CD4-positive, CD25-positive, alpha-beta regulatory T cell (primary cell): ENCODE measurements around the gene HYDIN. TPM values are rescaled to one million over a fixed set of nuclear protein-coding genes. Genes with fewer than 3 reads are reported as not detected.
"Not testable (repeated sequence)": the region's sequence is repeated elsewhere in the genome, so short reads cannot be mapped to it uniquely, and the experiment has no call there.

Experiments
- ATAC-seq, 2 donors: fragments of 150-1000 bp; cut with Tn5 transposase; one replicate each; pipeline ENCODE4 v1.10.0; 2021; ENCODE audit warnings: low read depth in 2 of 2, moderate number of reproducible peaks in 2 of 2, moderate library complexity in 1 of 2
- DNase-seq, 3 donors: peaks; one replicate each; pipeline versions ENCODE4 v3.0.0 to v3.0.0-alpha.2; 2012 to 2022; ENCODE audit warnings: mixed read lengths in 1 of 3
- H3K27ac ChIP-seq: one replicate; pipeline ENCODE4 v1.7.0; 2013; ENCODE audit warnings: mild to moderate bottlenecking, low read length; ENCODE audit not compliant: insufficient read depth, poor library complexity, severe bottlenecking
- H3K27me3 ChIP-seq: one replicate; pipeline ENCODE4 v1.7.0; 2013; ENCODE audit warnings: low read length; ENCODE audit not compliant: control insufficient read depth, insufficient read depth
- H3K36me3 ChIP-seq: one replicate; pipeline ENCODE4 v1.7.0; 2013; ENCODE audit warnings: mild to moderate bottlenecking, low read length, moderate library complexity; ENCODE audit not compliant: control insufficient read depth, insufficient read depth
- H3K4me1 ChIP-seq: 2 replicates; pipeline ENCODE4 v1.7.0; 2013; ENCODE audit warnings: mild to moderate bottlenecking, low read length; ENCODE audit not compliant: insufficient read depth, control insufficient read depth, poor library complexity, severe bottlenecking
- H3K4me3 ChIP-seq: one replicate; pipeline ENCODE4 v1.7.0; 2013; ENCODE audit warnings: low read depth, mild to moderate bottlenecking, low read length, moderate library complexity
- H3K9me3 ChIP-seq, 2 experiments: 1 replicate in 1 of 2; 2 replicates in 1 of 2; pipeline ENCODE4 v1.7.0; 2013; ENCODE audit warnings: low read length in 2 of 2, mild to moderate bottlenecking in 1 of 2, moderate library complexity in 1 of 2; ENCODE audit not compliant: control insufficient read depth in 2 of 2
- H3K27ac Mint-ChIP-seq, 3 donors: one replicate each; pipeline ENCODE4 v1.8.0; 2020 to 2022; ENCODE audit warnings: mild to moderate bottlenecking in 3 of 3, mixed read lengths in 3 of 3, moderate library complexity in 2 of 3
- H3K27me3 Mint-ChIP-seq: one replicate; pipeline ENCODE4 v1.8.0; 2022; ENCODE audit warnings: mild to moderate bottlenecking, mixed read lengths
- H3K36me3 Mint-ChIP-seq: one replicate; pipeline ENCODE4 v1.8.0; 2020; ENCODE audit warnings: mixed read lengths
- H3K4me1 Mint-ChIP-seq, 4 donors: one replicate each; pipeline ENCODE4 v1.8.0; 2020 to 2022; ENCODE audit warnings: mixed read lengths in 4 of 4, mild to moderate bottlenecking in 1 of 4
- H3K4me3 Mint-ChIP-seq, 4 donors: one replicate each; pipeline ENCODE4 v1.8.0; 2020 to 2022; ENCODE audit warnings: mild to moderate bottlenecking in 4 of 4, mixed read lengths in 4 of 4, moderate library complexity in 3 of 4
- H3K9me3 Mint-ChIP-seq, 7 donors: one replicate each; pipeline ENCODE4 v1.8.0; 2020 to 2022; ENCODE audit warnings: mixed read lengths in 7 of 7, mild to moderate bottlenecking in 3 of 7, moderate library complexity in 2 of 7
- polyA plus RNA-seq, 4 donors: library from polyadenylated mRNA; unstranded; fragments of 300-500 nt; fragmentation: Illumina TruSeq; gene quantifications; one replicate each; pipeline ENCODE4 v1.2.3, GENCODE V29; 2021
- total RNA-seq: library from RNA; stranded (reverse); gene quantifications from one replicate; pipeline ENCODE4 v1.2.3, GENCODE V29; 2022

Gene HYDIN
- total and polyA plus RNA-seq, 5 donors from 2014 or later, result not detected

DNA sequence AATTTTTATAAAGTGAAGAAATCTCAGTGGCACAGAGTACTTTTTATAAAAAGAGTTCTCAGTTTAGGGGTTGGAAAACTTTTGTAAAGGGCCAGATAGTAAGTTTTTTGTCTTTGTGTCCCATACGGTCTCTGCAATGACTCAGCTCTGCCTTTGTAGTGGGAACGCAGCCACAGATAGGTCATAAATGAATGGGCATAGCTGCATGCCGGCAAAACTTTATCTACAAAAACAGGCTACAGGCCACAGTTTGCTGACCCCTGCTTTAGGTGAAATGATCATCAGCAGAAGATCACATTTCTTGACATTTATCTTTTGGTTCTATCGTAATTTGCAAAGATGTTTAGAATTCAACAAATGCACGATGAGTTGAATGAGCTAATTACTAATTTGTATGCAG is 365.8 kb downstream of the HYDIN start:
- ATAC-seq, H3K27me3 Mint-ChIP-seq, H3K27ac Mint-ChIP-seq: not testable (repeated sequence)

DNA sequence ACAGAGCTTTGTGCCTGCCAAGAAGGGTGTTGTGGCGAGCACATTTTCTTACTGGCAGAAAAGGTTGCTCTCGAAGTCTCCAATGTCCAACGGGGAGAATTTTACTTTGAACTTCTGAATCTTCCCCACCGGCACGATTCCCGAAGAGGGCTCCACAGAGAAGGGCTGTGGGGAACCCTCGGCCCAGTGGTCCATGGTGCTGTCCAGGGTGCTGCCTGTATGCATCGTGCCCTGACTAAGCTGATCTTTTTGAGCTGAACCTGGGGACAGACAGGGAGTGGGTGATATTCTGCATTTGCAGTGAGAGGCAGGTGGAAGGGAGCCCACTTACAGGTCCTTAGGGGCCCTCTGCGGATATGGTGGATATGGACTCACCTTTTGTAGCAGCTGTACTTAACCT is 368.5 kb downstream of the HYDIN start:
- not testable (repeated sequence) for H3K36me3 ChIP-seq, ATAC-seq, H3K27me3 Mint-ChIP-seq, H3K27me3 ChIP-seq, H3K4me1 Mint-ChIP-seq, H3K9me3 ChIP-seq, H3K9me3 Mint-ChIP-seq, DNase-seq, H3K27ac ChIP-seq, H3K27ac Mint-ChIP-seq, H3K4me1 ChIP-seq, H3K4me3 Mint-ChIP-seq, H3K4me3 ChIP-seq, H3K36me3 Mint-ChIP-seq

More for the DNA sequence above, 365.8 kb downstream of the HYDIN start:
- H3K36me3 ChIP-seq, H3K36me3 Mint-ChIP-seq, H3K4me1 ChIP-seq, H3K9me3 ChIP-seq, H3K27me3 ChIP-seq, H3K4me3 Mint-ChIP-seq, H3K27ac ChIP-seq, H3K4me1 Mint-ChIP-seq, DNase-seq, H3K4me3 ChIP-seq, H3K9me3 Mint-ChIP-seq: not testable (repeated sequence)

DNA sequence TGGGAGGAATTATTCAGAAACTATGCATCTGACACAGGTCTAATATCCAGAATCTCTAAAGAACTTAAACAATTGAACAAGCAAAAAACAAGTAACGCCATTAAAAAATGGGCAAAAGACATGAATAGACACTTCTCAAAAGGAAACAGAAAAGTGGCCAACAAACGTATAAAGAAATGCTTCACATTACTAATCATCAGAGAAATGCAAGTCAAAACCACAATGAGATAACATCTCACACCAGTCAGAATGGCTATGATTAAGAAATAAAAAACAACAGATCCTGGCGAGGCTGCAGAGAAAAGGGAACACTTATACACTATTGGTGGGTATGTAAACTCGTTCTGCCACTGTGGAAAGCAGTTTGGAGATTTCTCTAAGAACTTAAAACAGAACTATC is 379.2 kb downstream of the HYDIN start:
- H3K9me3 Mint-ChIP-seq, H3K36me3 Mint-ChIP-seq, H3K27ac ChIP-seq, H3K4me1 Mint-ChIP-seq, H3K27me3 Mint-ChIP-seq, H3K4me3 ChIP-seq, H3K36me3 ChIP-seq, ATAC-seq, H3K4me1 ChIP-seq, H3K27ac Mint-ChIP-seq, H3K27me3 ChIP-seq, H3K9me3 ChIP-seq, H3K4me3 Mint-ChIP-seq, DNase-seq: not testable (repeated sequence)

- not testable (repeated sequence) for H3K27me3 ChIP-seq, H3K36me3 ChIP-seq, ATAC-seq, DNase-seq, H3K4me1 ChIP-seq, H3K4me1 Mint-ChIP-seq, H3K36me3 Mint-ChIP-seq, H3K27ac Mint-ChIP-seq, H3K9me3 ChIP-seq, H3K4me3 Mint-ChIP-seq, H3K4me3 ChIP-seq, H3K27ac ChIP-seq, H3K27me3 Mint-ChIP-seq, H3K9me3 Mint-ChIP-seq
Measured at GRCh38 chr16:70823498-70824118, 406.9 kb downstream of the HYDIN start.

- H3K4me3 ChIP-seq, H3K4me1 ChIP-seq, H3K27me3 ChIP-seq, H3K36me3 Mint-ChIP-seq, H3K9me3 Mint-ChIP-seq, H3K4me3 Mint-ChIP-seq, ATAC-seq, H3K4me1 Mint-ChIP-seq, H3K27ac ChIP-seq, H3K27me3 Mint-ChIP-seq, H3K9me3 ChIP-seq, H3K36me3 ChIP-seq, H3K27ac Mint-ChIP-seq, DNase-seq: not testable (repeated sequence)
Measured at GRCh38 chr16:70822734-70823133, 407.8 kb downstream of the HYDIN start.

GRCh38 chr16:70818088-70818487 is 412.4 kb downstream of the HYDIN start:
- not testable (repeated sequence) for H3K27ac Mint-ChIP-seq, H3K27ac ChIP-seq, ATAC-seq, DNase-seq, H3K27me3 ChIP-seq, H3K27me3 Mint-ChIP-seq, H3K9me3 ChIP-seq, H3K9me3 Mint-ChIP-seq, H3K4me1 Mint-ChIP-seq, H3K36me3 ChIP-seq, H3K4me3 Mint-ChIP-seq, H3K4me1 ChIP-seq, H3K36me3 Mint-ChIP-seq, H3K4me3 ChIP-seq

GRCh38 chr16:70809392-70810060 is 421.0 kb downstream of the HYDIN start:
- Histone ChIP-seq H3K27me3 (peaks cover 11% of the 10 kb centered on the region), H3K27ac (no peak overlapping the region), H3K4me1 (no peaks in the 10 kb centered on the region), H3K9me3 (no peaks in the 10 kb centered on the region), H3K4me3 (no peak overlapping the region), H3K36me3 (no peaks in the 10 kb centered on the region)
- DNase-seq, result no peak
- no peak overlapping the region for H3K4me3 Mint-ChIP-seq
- peaks cover 22% of the 10 kb centered on the region for H3K27me3 Mint-ChIP-seq
- ATAC-seq, result no peak
- peaks cover 0 to 2% (median 0%) of the 10 kb centered on the region in 7 donors for H3K9me3 Mint-ChIP-seq
- H3K36me3 Mint-ChIP-seq, result no peaks in the 10 kb centered on the region
- H3K27ac Mint-ChIP-seq, result no peak overlapping the region
- H3K4me1 Mint-ChIP-seq, result no peaks in the 10 kb centered on the region

- H3K36me3 ChIP-seq, result no peaks in the 10 kb centered on the region
- ATAC-seq (no peak), DNase-seq (no peak)
- Mint-ChIP-seq H3K36me3 (no peaks in the 10 kb centered on the region), H3K9me3 (peaks cover 0 to 5% (median 0%) of the 10 kb centered on the region in 7 donors), H3K4me3 (no peak overlapping the region), H3K27ac (no peak overlapping the region), H3K4me1 (no peaks in the 10 kb centered on the region), H3K27me3 (peaks cover 22% of the 10 kb centered on the region)
- no peak overlapping the region for H3K27ac ChIP-seq
- no peaks in the 10 kb centered on the region for H3K9me3 ChIP-seq
- no peaks in the 10 kb centered on the region for H3K4me1 ChIP-seq
- H3K27me3 ChIP-seq, result peaks cover 15% of the 10 kb centered on the region
- no peak overlapping the region for H3K4me3 ChIP-seq
Measured at GRCh38 chr16:70808371-70808770, 422.2 kb downstream of the HYDIN start.
